GM18951 (cell line): ENCODE measurements around the gene PHAX.
"Not testable (repeated sequence)": the region's sequence is repeated elsewhere in the genome, so short reads cannot be mapped to it uniquely, and the experiment has no call there.

ENCODE experiments used
- POLR2A ChIP-seq: IDR thresholded peaks from 4 replicates; pipeline ENCODE4 v1.6.1; 2011; ENCODE audit warnings: mild to moderate bottlenecking; ENCODE audit not compliant: insufficient read length, insufficient read depth; ENCODE audit errors: extremely low read depth
- in situ Hi-C: fragments of 300-500 bp; cut with MboI; formaldehyde crosslinking; loops from one replicate; pipeline ENCODE4 v1.12.0; 2022; ENCODE audit warnings: low sequenced_read_pairs, mixed read lengths, inconsistent platforms; ENCODE audit not compliant: unreplicated experiment

PHAX gene

GRCh38 chr5:126591549-126591948 is 9.2 kb upstream of the PHAX start:
- TF ChIP-seq POLR2A, result no peak
- in situ Hi-C loops, result no loop called here

DNA sequence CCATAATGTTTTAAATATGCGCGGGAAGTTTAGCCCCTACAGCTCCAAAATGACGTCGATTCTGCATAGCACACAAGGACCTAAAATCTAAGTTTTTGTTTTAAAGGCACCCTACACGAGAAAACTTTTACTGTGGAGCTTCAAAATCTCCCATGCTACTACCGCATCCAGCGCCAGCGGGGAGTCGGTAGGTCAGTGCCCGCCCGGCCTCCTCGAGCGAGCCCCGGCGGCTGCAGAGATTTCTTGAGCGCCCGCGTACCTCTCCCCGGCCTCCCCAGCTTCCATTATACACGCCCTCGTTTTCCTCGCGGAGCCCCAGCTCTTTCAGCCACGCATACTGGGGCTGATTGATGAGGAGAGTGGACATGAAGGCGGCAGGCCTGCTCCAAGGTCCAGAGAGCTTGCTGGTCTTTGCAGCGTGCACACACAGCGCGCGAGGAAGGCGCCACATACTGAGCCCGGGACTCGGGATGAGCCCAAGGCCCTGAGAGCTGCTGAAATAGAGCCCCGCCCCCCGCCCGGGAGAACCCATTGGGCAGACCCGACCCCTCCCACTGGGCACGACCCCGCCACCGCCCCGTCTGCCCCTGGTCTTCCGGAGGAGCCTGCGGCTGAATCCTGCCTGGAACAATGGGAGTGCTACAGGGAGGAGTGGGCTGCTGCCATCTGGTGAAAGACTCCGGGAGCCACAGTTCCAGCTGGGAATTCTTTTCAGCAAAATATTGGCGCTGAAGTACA is 5.8 kb upstream of the PHAX start, which contains the start of gene ALDH7A1:
TSS of gene ALDH7A1 (minus strand) at position 472 of the 738 bp plus-strand sequence. CDS start at position 451, 21 bp downstream.
- TF ChIP-seq POLR2A, result no peak
- in situ Hi-C loops, result no loop called here

GRCh38 chr5:126595486-126596083 is 5.2 kb upstream of the PHAX start:
- no peak for TF ChIP-seq POLR2A
- in situ Hi-C loops, result no loop called here

- in situ Hi-C loops, result no loop called here
- no peak for TF ChIP-seq POLR2A
Observed at GRCh38 chr5:126597156-126597555, 3.6 kb upstream of the PHAX start.

- TF ChIP-seq POLR2A, result no peak
- in situ Hi-C loops, result no loop called here
Observed at GRCh38 chr5:126599499-126599898, 1.2 kb upstream of the PHAX start.

DNA sequence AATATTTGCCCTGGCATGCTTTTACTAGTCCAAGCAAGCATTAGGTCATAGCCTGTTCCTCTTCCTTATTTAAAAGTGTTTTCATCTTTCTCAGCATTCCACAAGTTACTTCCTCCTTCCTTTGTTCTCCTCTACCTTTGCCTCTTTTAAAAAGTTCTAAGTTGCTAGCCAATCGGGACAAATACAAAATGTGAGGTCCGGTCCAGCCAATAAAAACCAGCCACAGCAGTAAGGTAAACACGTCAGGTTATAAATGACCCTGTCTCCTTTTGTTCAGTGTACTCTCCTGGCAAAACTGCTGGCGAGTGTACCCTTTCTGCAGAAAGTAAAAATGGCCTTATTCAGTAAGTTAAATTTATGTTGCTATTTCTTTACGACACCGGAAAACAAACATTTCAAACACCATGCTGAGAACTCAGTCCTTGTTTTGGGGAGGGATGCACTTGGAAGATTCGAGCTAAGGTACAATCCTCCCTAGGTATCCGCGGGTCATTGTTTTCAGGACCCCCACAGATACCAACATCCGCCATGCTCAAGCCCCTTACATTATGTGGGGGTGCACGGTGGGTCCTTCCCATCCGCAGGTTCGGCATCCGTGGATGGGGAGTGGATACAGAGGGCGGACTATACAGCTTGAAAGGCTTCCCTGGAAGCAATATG is 646 bp upstream of the PHAX start:
- in situ Hi-C loops, result not testable (repeated sequence)

DNA sequence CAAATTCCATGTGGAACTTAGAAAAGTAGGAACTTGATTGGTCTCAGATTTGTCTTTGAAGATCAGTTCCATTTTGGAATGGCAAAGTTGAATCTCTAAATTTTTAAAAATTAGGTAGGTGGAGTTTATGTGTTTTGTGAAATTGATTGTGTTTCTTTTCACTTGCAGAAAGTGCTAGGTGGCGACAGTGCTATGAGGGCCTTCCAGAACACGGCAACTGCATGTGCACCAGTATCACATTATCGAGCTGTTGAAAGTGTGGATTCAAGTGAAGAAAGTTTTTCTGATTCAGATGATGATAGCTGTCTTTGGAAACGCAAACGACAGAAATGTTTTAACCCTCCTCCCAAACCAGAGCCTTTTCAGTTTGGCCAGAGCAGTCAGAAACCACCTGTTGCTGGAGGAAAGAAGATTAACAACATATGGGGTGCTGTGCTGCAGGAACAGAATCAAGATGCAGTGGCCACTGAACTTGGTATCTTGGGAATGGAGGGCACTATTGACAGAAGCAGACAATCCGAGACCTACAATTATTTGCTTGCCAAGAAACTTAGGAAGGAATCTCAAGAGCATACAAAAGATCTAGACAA is 2.8 kb downstream of the PHAX start:
- in situ Hi-C loops, result no loop called here
- TF ChIP-seq POLR2A, result no peak

GRCh38 chr5:126605525-126605924 is 4.8 kb downstream of the PHAX start:
- in situ Hi-C loops, result no loop called here
- no peak for TF ChIP-seq POLR2A

DNA sequence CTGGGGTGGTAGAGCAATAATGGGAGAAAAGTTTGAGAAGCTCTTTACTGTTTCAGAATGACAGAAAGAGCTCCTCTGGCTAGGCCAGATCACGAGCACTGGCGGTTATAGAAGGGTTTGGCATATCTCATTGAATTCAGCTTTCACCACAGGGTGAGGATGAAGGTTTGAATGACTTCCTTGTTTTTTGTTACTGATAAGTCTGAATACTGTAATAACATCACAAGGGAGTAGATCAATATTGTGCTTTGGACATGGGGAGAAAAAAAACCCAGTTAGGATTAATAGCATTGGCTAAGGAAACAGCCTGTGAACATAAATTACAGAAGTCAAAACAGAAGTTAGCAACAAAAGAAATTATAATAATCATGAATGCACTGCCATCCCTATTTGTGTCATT is 9.4 kb downstream of the PHAX start:
- in situ Hi-C loops, result no loop called here
- no peak for TF ChIP-seq POLR2A

GRCh38 chr5:126610616-126611015 is 9.9 kb downstream of the PHAX start:
- in situ Hi-C loops, result no loop called here
- no peak for TF ChIP-seq POLR2A

GRCh38 chr5:126613941-126614592 is 13.3 kb downstream of the PHAX start:
- in situ Hi-C loops, result no loop called here
- TF ChIP-seq POLR2A, result no peak

- in situ Hi-C loops, result no loop called here
- no peak for TF ChIP-seq POLR2A
Observed at GRCh38 chr5:126615286-126615685, 14.5 kb downstream of the PHAX start.

- in situ Hi-C loops, result not testable (repeated sequence)
Observed at GRCh38 chr5:126617603-126618002, 16.9 kb downstream of the PHAX start.
